A673 (cell line): ENCODE results near the gene ABCD3.

ENCODE experiments used
- CTCF ChIP-seq: fragments of 300-800, 200-600 bp; sonication (generic); conservative IDR thresholded peaks from 2 replicates; pipeline ENCODE4 v1.5.1; 2017; ENCODE audit warnings: low read depth, mild to moderate bottlenecking, antibody characterized with exemption, low read length, moderate library complexity, mixed read lengths
- EZH2 ChIP-seq: fragments of 200-600 bp; sonication (generic); IDR thresholded peaks from 2 replicates; pipeline ENCODE4 v1.6.1; 2017; ENCODE audit warnings: borderline replicate concordance, low read depth, mild to moderate bottlenecking, mixed read lengths, antibody characterized with exemption, low read length; ENCODE audit not compliant: poor library complexity, severe bottlenecking

DNA sequence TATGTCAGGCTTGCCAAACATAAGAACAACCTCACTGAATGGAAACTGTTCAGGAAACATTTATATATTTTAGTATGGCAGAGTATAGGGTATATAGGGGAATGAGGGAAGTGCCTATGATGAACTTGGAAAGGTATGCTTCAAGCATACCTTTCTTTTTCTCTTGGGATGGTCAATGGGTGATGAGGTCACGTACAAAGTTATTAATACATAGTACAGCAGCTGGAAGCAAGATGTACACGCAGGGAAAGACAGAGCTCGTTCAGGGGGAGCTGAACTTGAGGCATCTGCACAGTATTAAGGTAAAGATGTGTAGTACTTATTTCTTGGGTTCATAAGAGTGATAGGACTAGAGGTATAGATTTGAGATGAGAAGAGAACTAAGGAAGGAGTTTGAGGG lies 61.5 kb downstream of the ABCD3 start:
- no peak for TF ChIP-seq CTCF
- TF ChIP-seq EZH2, result no peak
